Measurements from ENCODE around the gene JAK1. TPM values are rescaled to one million over a fixed set of nuclear protein-coding genes. Genes with fewer than 3 reads are reported as not detected.

The JAK1 gene
- total and polyA plus RNA-seq, 11 donors: 20.5 to 189 (median 94.8) TPM

- no peak for ATAC-seq
- intact Hi-C loops (cut with DNase I): loop anchor here in 5 of 10 donors (5.0 to 10.0 kb wide), 4 partner anchors 62 to 72 kb away; partner anchors contain the start of gene JAK1 (in 3 of the 5)
- H3K27ac ChIP-seq: no peak overlapping the region
These were observed 70.8 kb downstream of the JAK1 start for GRCh38 chr1:64895500-64895899.

GRCh38 chr1:64894438-64895196, 71.7 kb downstream of the JAK1 start:
- no peak overlapping the region for H3K27ac ChIP-seq
- WGBS, 4 donors: 91 to 95% (median 93%) methylated on average over 16 of the region's 16 CpGs
- intact Hi-C loops (cut with DNase I): loop anchor here in 6 of 10 donors (5.0 to 10.0 kb wide), 4 partner anchors 63 to 73 kb away; partner anchors contain the start of gene JAK1 (in 3 of the 6)
- H3K36me3 ChIP-seq: no peaks in the 10 kb centered on the region
- no peak for ATAC-seq
- no peaks in the 10 kb centered on the region for H3K9me3 ChIP-seq
- TF ChIP-seq CTCF (IDR thresholded peaks at IDR 0.05) (no peak), POLR2A (IDR thresholded peaks at IDR 0.05) (no peak)
- no peak for DNase-seq
- no peaks in the 10 kb centered on the region for H3K27me3 ChIP-seq
- no peak overlapping the region for H3K4me3 ChIP-seq
- H3K4me1 ChIP-seq: peaks cover 21 to 92% (median 59%) of the 10 kb centered on the region in 12 donors

More at GRCh38 chr1:64895500-64895899, 70.8 kb downstream of the JAK1 start:
- WGBS, 4 donors: 88 to 95% (median 93%) methylated on average over 2 of the region's 2 CpGs
- no peak for DNase-seq
- no peak overlapping the region for H3K4me3 ChIP-seq
- H3K27me3 ChIP-seq: no peaks in the 10 kb centered on the region
- peaks cover 21 to 90% (median 52%) of the 10 kb centered on the region in 12 donors for H3K4me1 ChIP-seq
- TF ChIP-seq CTCF (IDR thresholded peaks at IDR 0.05) (no peak), POLR2A (IDR thresholded peaks at IDR 0.05) (no peak)
- H3K36me3 ChIP-seq: no peaks in the 10 kb centered on the region
- no peaks in the 10 kb centered on the region for H3K9me3 ChIP-seq

GRCh38 chr1:64893921-64894320, 72.4 kb downstream of the JAK1 start:
- WGBS, 4 donors: 95 to 98% (median 96%) methylated on average over 4 of the region's 4 CpGs
- Histone ChIP-seq H3K27ac (no peak overlapping the region), H3K4me1 (peaks cover 23 to 95% (median 63%) of the 10 kb centered on the region in 12 donors), H3K4me3 (no peak overlapping the region), H3K36me3 (no peaks in the 10 kb centered on the region), H3K27me3 (no peaks in the 10 kb centered on the region), H3K9me3 (no peaks in the 10 kb centered on the region)
- ATAC-seq (no peak), DNase-seq (no peak)
- TF ChIP-seq POLR2A (IDR thresholded peaks at IDR 0.05): no peak
- TF ChIP-seq CTCF (IDR thresholded peaks at IDR 0.05): no peak
- intact Hi-C loops (cut with DNase I): loop anchor here in 3 of 10 donors (5.0 to 10.0 kb wide), 2 partner anchors 68 to 71 kb away; partner anchors contain the start of gene JAK1 (in 2 of the 3)
